ENCODE measurements around the gene AKAP9. TPM values are rescaled to one million over a fixed set of nuclear protein-coding genes. Genes with fewer than 3 reads are reported as not detected.

Gene AKAP9
- total RNA-seq, 1 donor from 2014 or later = 85.3 TPM

GRCh38 chr7:91898240-91898992, 42.2 kb upstream of the AKAP9 start:
- intact Hi-C loops (cut with DNase I) = no loop called here
- H3K36me3 ChIP-seq = no peaks in the 10 kb centered on the region
- H3K4me1 ChIP-seq = no peaks in the 10 kb centered on the region
- H3K4me3 ChIP-seq = no peak overlapping the region
- DNase-seq (no peak), ATAC-seq (no peak)
- no peaks in the 10 kb centered on the region for H3K27me3 ChIP-seq
- H3K27ac ChIP-seq = no peak overlapping the region
- H3K9me3 ChIP-seq = no peaks in the 10 kb centered on the region
- no peak for TF ChIP-seq CTCF (IDR thresholded peaks at IDR 0.05)

GRCh38 chr7:91899563-91899962, 41.1 kb upstream of the AKAP9 start:
- Histone ChIP-seq H3K4me1 (no peaks in the 10 kb centered on the region), H3K4me3 (no peak overlapping the region), H3K27me3 (no peaks in the 10 kb centered on the region), H3K27ac (no peak overlapping the region), H3K36me3 (no peaks in the 10 kb centered on the region), H3K9me3 (no peaks in the 10 kb centered on the region)
- ATAC-seq = no peak
- intact Hi-C loops (cut with DNase I) = no loop called here
- TF ChIP-seq CTCF (IDR thresholded peaks at IDR 0.05) = no peak
- DNase-seq = no peak

GRCh38 chr7:91910171-91910570, 30.5 kb upstream of the AKAP9 start:
- ATAC-seq (no peak), DNase-seq (no peak)
- H3K4me1 ChIP-seq = no peaks in the 10 kb centered on the region
- intact Hi-C loops (cut with DNase I) = no loop called here
- H3K27ac ChIP-seq = no peak overlapping the region
- no peaks in the 10 kb centered on the region for H3K36me3 ChIP-seq
- no peak for TF ChIP-seq CTCF (IDR thresholded peaks at IDR 0.05)
- H3K27me3 ChIP-seq = no peaks in the 10 kb centered on the region
- no peaks in the 10 kb centered on the region for H3K9me3 ChIP-seq
- H3K4me3 ChIP-seq = no peak overlapping the region

GRCh38 chr7:91911121-91911520, 29.5 kb upstream of the AKAP9 start:
- H3K36me3 ChIP-seq = no peaks in the 10 kb centered on the region
- no peaks in the 10 kb centered on the region for H3K9me3 ChIP-seq
- TF ChIP-seq CTCF (IDR thresholded peaks at IDR 0.05) = no peak
- H3K4me1 ChIP-seq = no peaks in the 10 kb centered on the region
- no peak overlapping the region for H3K4me3 ChIP-seq
- ATAC-seq (no peak), DNase-seq (no peak)
- intact Hi-C loops (cut with DNase I) = no loop called here
- no peaks in the 10 kb centered on the region for H3K27me3 ChIP-seq
- H3K27ac ChIP-seq = no peak overlapping the region

- ATAC-seq (no peak), DNase-seq (no peak)
- H3K27me3 ChIP-seq = no peaks in the 10 kb centered on the region
- no peak overlapping the region for H3K27ac ChIP-seq
- intact Hi-C loops (cut with DNase I) = no loop called here
- H3K9me3 ChIP-seq = no peaks in the 10 kb centered on the region
- H3K4me1 ChIP-seq = no peaks in the 10 kb centered on the region
- TF ChIP-seq CTCF (IDR thresholded peaks at IDR 0.05) = no peak
- H3K4me3 ChIP-seq = no peak overlapping the region
- no peaks in the 10 kb centered on the region for H3K36me3 ChIP-seq
Observed at GRCh38 chr7:91912494-91912893, 28.2 kb upstream of the AKAP9 start.

- ATAC-seq (no peak), DNase-seq (no peak)
- Histone ChIP-seq H3K4me1 (no peaks in the 10 kb centered on the region), H3K4me3 (no peak overlapping the region), H3K36me3 (no peaks in the 10 kb centered on the region), H3K27me3 (no peaks in the 10 kb centered on the region), H3K27ac (no peak overlapping the region), H3K9me3 (no peaks in the 10 kb centered on the region)
- no peak for TF ChIP-seq CTCF (IDR thresholded peaks at IDR 0.05)
- intact Hi-C loops (cut with DNase I) = no loop called here
Observed at GRCh38 chr7:91913612-91914011, 27.1 kb upstream of the AKAP9 start.

Measured in upper lobe of right lung (tissue), 1 donor.